Liver (tissue), 3 donors: ENCODE results near the gene MDH1B.

Source experiments
- EGR1 ChIP-seq, 2 donors: IDR thresholded peaks; 2 replicates each; pipeline ENCODE4 v1.6.1; 2016 to 2018; ENCODE audit warnings: antibody characterized with exemption in 2 of 2, low read depth in 2 of 2
- FOXA1 ChIP-seq: IDR thresholded peaks from 2 replicates; pipeline ENCODE4 v1.6.1; 2016; ENCODE audit warnings: antibody characterized with exemption
- GABPA ChIP-seq, 2 donors: IDR thresholded peaks in 1 of 2; conservative IDR thresholded peaks in 1 of 2; 2 replicates each; pipeline ENCODE4 v1.6.1; 2016; ENCODE audit warnings: antibody characterized with exemption in 2 of 2, mild to moderate bottlenecking in 1 of 2, moderate library complexity in 1 of 2
- JUND ChIP-seq, 2 donors: IDR thresholded peaks; 2 replicates each; pipeline ENCODE4 v1.6.1; 2016; ENCODE audit warnings: antibody characterized with exemption in 2 of 2
- RAD21 ChIP-seq, 2 donors: IDR thresholded peaks; 2 replicates each; pipeline ENCODE4 v1.6.1; 2016; ENCODE audit warnings: antibody characterized with exemption in 2 of 2, mild to moderate bottlenecking in 2 of 2
- RXRA ChIP-seq, 2 donors: IDR thresholded peaks; 2 replicates each; pipeline ENCODE4 v1.6.1; 2017 to 2018; ENCODE audit warnings: antibody characterized with exemption in 2 of 2, mild to moderate bottlenecking in 1 of 2
- SP1 ChIP-seq: IDR thresholded peaks from 2 replicates; pipeline ENCODE4 v1.6.1; 2018; ENCODE audit warnings: antibody characterized with exemption, mild to moderate bottlenecking
- TAF1 ChIP-seq: conservative IDR thresholded peaks from 2 replicates; pipeline ENCODE4 v1.6.1; 2016; ENCODE audit warnings: antibody characterized with exemption, mild to moderate bottlenecking
- YY1 ChIP-seq: IDR thresholded peaks from 2 replicates; pipeline ENCODE4 v1.6.1; 2016; ENCODE audit warnings: antibody characterized with exemption, mild to moderate bottlenecking
- TF ChIP-seq, protein P1 (sequence below): fragments of 150-350 bp; IDR thresholded peaks from 2 replicates; pipeline ENCODE4 v1.5.1; 2017; ENCODE audit warnings: improper control_type of control experiment, low read depth, low read length; ENCODE audit not compliant: missing input control
- TF ChIP-seq, protein P2 (sequence below): IDR thresholded peaks from 2 replicates; pipeline ENCODE4 v1.6.1; 2016; ENCODE audit warnings: antibody characterized with exemption, mild to moderate bottlenecking
- TF ChIP-seq, protein P3 (sequence below): IDR thresholded peaks from 2 replicates; pipeline ENCODE4 v1.6.1; 2016; ENCODE audit warnings: antibody characterized with exemption
- TF ChIP-seq, protein P4 (sequence below): IDR thresholded peaks from 2 replicates; pipeline ENCODE4 v1.6.1; 2016; ENCODE audit warnings: antibody characterized with exemption
- TF ChIP-seq, protein P5 (sequence below): IDR thresholded peaks from 2 replicates; pipeline ENCODE4 v1.6.1; 2016; ENCODE audit warnings: antibody characterized with exemption
- donor health status: healthy.
- donor health status: healthy.

DNA sequence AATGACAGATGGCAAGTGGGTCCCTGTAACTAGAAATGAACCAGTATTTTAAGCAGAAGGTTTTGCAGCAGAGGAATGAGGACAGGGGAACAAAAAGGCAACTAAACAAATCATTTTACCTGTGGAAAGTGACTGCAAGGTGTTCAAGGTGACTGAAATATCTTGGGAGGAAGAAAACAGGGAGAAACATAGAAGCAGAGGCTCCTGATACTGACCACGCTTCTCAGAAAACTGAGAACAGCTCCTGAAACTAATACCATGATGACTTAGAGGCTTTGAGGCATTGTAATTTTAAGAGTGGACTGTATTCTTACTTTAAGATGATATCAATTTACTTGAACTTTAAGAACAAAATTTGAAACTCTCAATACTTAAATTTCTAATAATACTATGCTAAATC lies 46.8 kb downstream of the MDH1B start, which contains the start of gene DYTN:
- TF ChIP-seq, protein P1, sequence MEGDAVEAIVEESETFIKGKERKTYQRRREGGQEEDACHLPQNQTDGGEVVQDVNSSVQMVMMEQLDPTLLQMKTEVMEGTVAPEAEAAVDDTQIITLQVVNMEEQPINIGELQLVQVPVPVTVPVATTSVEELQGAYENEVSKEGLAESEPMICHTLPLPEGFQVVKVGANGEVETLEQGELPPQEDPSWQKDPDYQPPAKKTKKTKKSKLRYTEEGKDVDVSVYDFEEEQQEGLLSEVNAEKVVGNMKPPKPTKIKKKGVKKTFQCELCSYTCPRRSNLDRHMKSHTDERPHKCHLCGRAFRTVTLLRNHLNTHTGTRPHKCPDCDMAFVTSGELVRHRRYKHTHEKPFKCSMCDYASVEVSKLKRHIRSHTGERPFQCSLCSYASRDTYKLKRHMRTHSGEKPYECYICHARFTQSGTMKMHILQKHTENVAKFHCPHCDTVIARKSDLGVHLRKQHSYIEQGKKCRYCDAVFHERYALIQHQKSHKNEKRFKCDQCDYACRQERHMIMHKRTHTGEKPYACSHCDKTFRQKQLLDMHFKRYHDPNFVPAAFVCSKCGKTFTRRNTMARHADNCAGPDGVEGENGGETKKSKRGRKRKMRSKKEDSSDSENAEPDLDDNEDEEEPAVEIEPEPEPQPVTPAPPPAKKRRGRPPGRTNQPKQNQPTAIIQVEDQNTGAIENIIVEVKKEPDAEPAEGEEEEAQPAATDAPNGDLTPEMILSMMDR: no peak
- TF ChIP-seq YY1 (no peak), EGR1 (IDR thresholded peaks at IDR 0.05; ENCODE audit: low read depth in 2 of 2) (no peak), JUND (IDR thresholded peaks at IDR 0.05) (no peak), GABPA (IDR thresholded peaks at IDR 0.05 in 1 of 2, conservative IDR thresholded peaks at IDR 0.05 in 1 of 2) (no peak), SP1 (no peak), TAF1 (no peak), FOXA1 (no peak), RAD21 (IDR thresholded peaks at IDR 0.05) (no peak), RXRA (IDR thresholded peaks at IDR 0.05) (no peak)
- TF ChIP-seq, protein P2, sequence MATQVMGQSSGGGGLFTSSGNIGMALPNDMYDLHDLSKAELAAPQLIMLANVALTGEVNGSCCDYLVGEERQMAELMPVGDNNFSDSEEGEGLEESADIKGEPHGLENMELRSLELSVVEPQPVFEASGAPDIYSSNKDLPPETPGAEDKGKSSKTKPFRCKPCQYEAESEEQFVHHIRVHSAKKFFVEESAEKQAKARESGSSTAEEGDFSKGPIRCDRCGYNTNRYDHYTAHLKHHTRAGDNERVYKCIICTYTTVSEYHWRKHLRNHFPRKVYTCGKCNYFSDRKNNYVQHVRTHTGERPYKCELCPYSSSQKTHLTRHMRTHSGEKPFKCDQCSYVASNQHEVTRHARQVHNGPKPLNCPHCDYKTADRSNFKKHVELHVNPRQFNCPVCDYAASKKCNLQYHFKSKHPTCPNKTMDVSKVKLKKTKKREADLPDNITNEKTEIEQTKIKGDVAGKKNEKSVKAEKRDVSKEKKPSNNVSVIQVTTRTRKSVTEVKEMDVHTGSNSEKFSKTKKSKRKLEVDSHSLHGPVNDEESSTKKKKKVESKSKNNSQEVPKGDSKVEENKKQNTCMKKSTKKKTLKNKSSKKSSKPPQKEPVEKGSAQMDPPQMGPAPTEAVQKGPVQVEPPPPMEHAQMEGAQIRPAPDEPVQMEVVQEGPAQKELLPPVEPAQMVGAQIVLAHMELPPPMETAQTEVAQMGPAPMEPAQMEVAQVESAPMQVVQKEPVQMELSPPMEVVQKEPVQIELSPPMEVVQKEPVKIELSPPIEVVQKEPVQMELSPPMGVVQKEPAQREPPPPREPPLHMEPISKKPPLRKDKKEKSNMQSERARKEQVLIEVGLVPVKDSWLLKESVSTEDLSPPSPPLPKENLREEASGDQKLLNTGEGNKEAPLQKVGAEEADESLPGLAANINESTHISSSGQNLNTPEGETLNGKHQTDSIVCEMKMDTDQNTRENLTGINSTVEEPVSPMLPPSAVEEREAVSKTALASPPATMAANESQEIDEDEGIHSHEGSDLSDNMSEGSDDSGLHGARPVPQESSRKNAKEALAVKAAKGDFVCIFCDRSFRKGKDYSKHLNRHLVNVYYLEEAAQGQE: no peak
- TF ChIP-seq, protein P3, sequence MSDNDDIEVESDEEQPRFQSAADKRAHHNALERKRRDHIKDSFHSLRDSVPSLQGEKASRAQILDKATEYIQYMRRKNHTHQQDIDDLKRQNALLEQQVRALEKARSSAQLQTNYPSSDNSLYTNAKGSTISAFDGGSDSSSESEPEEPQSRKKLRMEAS: no peak
- TF ChIP-seq, protein P4, sequence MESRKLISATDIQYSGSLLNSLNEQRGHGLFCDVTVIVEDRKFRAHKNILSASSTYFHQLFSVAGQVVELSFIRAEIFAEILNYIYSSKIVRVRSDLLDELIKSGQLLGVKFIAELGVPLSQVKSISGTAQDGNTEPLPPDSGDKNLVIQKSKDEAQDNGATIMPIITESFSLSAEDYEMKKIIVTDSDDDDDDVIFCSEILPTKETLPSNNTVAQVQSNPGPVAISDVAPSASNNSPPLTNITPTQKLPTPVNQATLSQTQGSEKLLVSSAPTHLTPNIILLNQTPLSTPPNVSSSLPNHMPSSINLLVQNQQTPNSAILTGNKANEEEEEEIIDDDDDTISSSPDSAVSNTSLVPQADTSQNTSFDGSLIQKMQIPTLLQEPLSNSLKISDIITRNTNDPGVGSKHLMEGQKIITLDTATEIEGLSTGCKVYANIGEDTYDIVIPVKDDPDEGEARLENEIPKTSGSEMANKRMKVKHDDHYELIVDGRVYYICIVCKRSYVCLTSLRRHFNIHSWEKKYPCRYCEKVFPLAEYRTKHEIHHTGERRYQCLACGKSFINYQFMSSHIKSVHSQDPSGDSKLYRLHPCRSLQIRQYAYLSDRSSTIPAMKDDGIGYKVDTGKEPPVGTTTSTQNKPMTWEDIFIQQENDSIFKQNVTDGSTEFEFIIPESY: no peak
- TF ChIP-seq, protein P5, sequence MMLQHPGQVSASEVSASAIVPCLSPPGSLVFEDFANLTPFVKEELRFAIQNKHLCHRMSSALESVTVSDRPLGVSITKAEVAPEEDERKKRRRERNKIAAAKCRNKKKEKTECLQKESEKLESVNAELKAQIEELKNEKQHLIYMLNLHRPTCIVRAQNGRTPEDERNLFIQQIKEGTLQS: no peak
